NCI-H2029 (cell line): ENCODE measurements around the gene MPPE1.
"Not testable (repeated sequence)": the region's sequence is repeated elsewhere in the genome, so short reads cannot be mapped to it uniquely, and the experiment has no call there.

Experiments used
- DNase-seq: peaks from one replicate; lab custom pipeline; 2025; lab: John Stamatoyannopoulos, UW

MPPE1 gene

DNA sequence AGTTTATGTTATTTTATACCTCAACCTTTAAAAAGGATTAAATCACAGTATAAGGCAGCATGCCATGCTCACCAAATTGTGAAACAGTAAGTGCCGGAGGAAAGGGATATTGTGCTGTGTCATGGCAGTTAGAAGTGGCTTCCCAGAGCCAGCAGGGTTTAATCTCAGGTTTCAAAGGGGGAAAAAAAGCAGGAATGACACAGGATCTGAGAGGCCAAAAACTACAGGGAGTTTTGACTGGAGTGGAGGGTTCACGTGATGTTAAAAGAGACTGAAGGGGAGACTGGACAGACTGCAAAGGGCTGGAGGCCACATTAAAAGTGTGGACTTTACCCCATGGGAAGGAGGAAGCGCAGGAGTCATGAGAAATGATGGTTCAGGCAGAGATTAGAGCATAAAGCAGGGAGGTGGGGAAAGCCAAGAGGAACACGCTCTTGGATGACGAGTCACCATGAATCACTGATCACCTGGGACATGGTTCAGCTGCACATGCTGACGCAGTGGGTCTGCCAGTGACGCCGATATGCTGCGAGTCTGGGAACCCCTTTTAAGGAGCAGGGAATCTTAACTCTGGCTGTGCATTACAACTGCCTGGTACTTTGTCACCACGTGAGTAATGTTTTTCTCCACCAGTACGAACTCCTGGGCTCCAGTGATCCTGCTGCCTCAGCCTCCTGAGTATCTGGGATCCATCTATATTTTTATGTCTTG lies 50.8 kb downstream of the MPPE1 start:
- DNase-seq = peak; percentile 42

GRCh38 chr18:11854554-11854953 lies 53.6 kb downstream of the MPPE1 start:
- not testable (repeated sequence) for DNase-seq

DNA sequence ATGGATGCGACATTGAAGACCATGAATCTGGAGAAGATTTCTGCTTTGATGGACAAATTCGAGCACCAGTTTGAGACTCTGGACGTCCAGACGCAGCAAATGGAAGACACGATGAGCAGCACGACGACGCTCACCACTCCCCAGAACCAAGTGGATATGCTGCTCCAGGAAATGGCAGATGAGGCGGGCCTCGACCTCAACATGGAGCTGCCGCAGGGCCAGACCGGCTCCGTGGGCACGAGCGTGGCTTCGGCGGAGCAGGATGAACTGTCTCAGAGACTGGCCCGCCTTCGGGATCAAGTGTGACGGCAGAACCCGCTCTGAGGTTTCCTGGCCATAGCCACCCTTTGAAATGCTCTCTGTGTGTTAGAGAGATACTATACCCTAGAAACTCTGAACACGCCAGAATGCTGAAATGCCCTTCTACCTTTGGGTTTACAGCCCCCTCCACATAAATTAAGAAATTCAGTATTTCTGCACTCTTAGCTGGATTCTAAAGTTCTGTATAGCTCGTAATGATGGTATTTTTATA lies 56.2 kb downstream of the MPPE1 start:
- DNase-seq = no peak

DNA sequence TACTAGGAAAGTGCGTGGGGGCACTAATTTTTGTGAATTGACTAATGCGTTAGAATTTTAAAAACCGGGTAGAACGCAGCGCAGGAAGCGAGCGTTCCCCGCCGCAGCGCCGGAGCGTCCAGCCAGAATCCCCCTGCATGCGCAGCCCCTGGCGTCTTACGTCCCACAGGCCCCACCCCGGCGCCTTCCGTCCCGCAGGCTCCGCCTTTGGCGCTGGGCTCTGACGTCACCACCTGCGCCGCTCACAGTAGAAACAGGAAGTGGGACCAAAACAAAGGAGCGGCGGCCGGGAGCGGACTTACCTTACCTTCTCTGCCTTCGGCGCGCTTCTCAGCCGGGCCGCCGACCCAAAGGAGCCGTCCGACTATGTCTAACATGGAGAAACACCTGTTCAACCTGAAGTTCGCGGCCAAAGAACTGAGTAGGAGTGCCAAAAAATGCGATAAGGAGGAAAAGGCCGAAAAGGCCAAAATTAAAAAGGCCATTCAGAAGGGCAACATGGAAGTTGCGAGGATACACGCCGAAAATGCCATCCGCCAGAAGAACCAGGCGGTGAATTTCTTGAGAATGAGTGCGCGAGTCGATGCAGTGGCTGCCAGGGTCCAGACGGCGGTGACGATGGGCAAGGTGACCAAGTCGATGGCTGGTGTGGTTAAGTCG lies 56.8 kb downstream of the MPPE1 start, which contains the start of gene CHMP1B:
Gene CHMP1B (plus strand): TSS at position 268 of the 660 bp plus-strand sequence. CDS start 99 bp downstream, at position 367.
- peak; percentile 91 for DNase-seq

DNA sequence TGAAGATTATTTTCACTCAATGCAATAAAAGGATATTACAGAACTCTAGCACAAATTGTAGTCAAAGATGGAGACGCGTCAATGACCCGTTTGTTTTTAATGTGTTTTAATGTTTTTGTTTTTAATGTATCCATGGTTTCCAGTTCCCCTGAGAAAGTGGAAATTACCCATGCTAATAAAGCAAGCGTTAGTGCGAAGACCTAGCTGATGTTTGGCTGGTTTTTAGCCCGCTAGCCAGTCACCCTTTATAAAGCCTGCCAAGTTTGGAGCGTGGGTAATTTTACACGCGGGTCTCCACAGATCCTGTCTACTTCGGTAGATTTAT lies 57.3 kb downstream of the MPPE1 start:
- no peak for DNase-seq

GRCh38 chr18:11849841-11850634 lies 58.1 kb downstream of the MPPE1 start:
- DNase-seq = peak; percentile 30

DNA sequence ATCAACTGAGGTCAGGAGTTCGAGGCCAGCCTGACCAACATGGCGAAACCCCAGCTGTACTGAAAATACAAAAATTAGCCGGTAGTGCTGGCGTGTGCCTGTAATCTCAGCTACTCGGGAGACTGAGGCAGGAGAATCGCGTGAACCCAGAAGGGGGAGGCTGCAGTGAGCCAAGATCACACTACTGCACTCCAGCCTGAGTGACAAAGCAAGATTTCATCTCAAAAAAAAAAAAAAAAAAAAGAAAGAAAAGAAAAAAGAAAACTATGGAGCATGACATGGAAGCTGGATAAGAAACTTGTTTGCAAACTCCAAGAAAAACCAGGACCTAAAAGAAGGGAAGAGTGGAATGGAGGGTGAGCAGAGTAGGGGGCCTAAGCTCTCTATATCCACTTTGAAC lies 58.8 kb downstream of the MPPE1 start:
- no peak for DNase-seq

- no peak for DNase-seq
Observed at GRCh38 chr18:11847811-11848210, 60.3 kb downstream of the MPPE1 start.

- no peak for DNase-seq
Observed at GRCh38 chr18:11845654-11846053, 62.5 kb downstream of the MPPE1 start.

DNA sequence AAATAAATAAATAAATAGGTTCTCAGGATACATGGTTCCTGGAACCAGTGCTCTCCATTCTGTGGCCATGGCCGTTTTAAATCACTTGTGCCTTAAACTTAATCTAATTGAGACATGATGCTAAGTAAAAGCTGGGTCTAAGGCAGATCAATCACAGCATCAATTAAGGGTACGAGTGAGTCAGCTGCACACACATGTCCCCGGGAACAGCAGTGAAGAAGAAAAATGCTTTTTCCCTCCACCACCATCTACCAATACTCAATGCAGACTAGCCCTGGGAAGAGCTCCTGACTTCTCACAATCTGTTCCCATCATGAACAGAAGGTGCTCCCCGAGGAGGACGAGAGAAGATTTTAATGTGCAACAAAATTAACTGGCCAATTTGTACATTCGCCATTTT lies 63.7 kb downstream of the MPPE1 start:
- no peak for DNase-seq

- DNase-seq = no peak
Observed at GRCh38 chr18:11842562-11842961, 65.6 kb downstream of the MPPE1 start.

DNA sequence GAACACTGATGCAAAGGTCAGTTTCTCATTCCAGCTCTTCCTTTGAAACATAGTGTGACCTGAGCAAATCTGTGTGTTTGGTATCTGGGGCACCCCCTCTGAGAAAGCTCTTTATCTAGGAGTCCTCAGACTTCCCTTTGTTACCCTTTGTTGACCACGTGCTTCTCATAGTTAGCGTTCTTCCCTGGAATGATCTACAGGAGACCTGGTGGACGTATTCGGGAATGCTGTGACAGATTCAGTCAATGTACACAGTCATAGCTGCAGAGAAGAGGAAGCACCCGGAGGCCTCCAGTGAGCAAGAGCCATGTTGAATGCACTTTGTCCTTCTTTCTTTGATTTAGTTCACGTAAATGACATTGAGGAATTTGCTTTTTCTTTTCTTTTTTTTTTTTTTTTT lies 67.6 kb downstream of the MPPE1 start:
- DNase-seq = no peak

DNA sequence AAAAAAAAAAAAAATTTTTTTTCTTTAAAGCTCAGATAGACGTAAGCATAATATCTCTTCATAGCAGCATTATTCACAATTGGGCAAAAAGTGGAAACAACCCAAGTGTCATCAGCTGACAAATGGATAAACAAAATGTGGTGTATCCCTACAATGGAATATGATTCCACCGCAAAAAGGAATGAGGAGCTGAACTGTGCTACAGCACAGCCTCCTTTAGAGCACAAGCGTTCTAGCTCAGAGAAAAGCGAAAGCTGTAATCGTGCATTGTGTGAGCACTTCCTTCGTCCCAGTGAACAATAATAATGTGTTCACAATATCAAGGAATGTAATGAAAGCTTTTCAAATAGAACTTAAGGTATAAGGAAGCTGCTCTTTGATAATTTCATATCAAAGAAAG lies 68.6 kb downstream of the MPPE1 start:
- no peak for DNase-seq

- no peak for DNase-seq
Observed at GRCh38 chr18:11834772-11835171, 73.3 kb downstream of the MPPE1 start.
